CD4-positive, CD25-positive, alpha-beta regulatory T cell (primary cell): ENCODE measurements around the gene HAGH. TPM values are rescaled to one million over a fixed set of nuclear protein-coding genes. Genes with fewer than 3 reads are reported as not detected.

Experiments
- ATAC-seq, 2 donors: fragments of 150-1000 bp; cut with Tn5 transposase; one replicate each; pipeline ENCODE4 v1.10.0; 2021; ENCODE audit warnings: low read depth in 2 of 2, moderate number of reproducible peaks in 2 of 2, moderate library complexity in 1 of 2
- DNase-seq, 3 donors: peaks; one replicate each; pipeline versions ENCODE4 v3.0.0 to v3.0.0-alpha.2; 2012 to 2022; ENCODE audit warnings: mixed read lengths in 1 of 3
- H3K27ac ChIP-seq: one replicate; pipeline ENCODE4 v1.7.0; 2013; ENCODE audit warnings: mild to moderate bottlenecking, low read length; ENCODE audit not compliant: insufficient read depth, poor library complexity, severe bottlenecking
- H3K27me3 ChIP-seq: one replicate; pipeline ENCODE4 v1.7.0; 2013; ENCODE audit warnings: low read length; ENCODE audit not compliant: control insufficient read depth, insufficient read depth
- H3K36me3 ChIP-seq: one replicate; pipeline ENCODE4 v1.7.0; 2013; ENCODE audit warnings: mild to moderate bottlenecking, low read length, moderate library complexity; ENCODE audit not compliant: control insufficient read depth, insufficient read depth
- H3K4me1 ChIP-seq: 2 replicates; pipeline ENCODE4 v1.7.0; 2013; ENCODE audit warnings: mild to moderate bottlenecking, low read length; ENCODE audit not compliant: insufficient read depth, control insufficient read depth, poor library complexity, severe bottlenecking
- H3K4me3 ChIP-seq: one replicate; pipeline ENCODE4 v1.7.0; 2013; ENCODE audit warnings: low read depth, mild to moderate bottlenecking, low read length, moderate library complexity
- H3K9me3 ChIP-seq, 2 experiments: 1 replicate in 1 of 2; 2 replicates in 1 of 2; pipeline ENCODE4 v1.7.0; 2013; ENCODE audit warnings: low read length in 2 of 2, mild to moderate bottlenecking in 1 of 2, moderate library complexity in 1 of 2; ENCODE audit not compliant: control insufficient read depth in 2 of 2
- H3K27ac Mint-ChIP-seq, 3 donors: one replicate each; pipeline ENCODE4 v1.8.0; 2020 to 2022; ENCODE audit warnings: mild to moderate bottlenecking in 3 of 3, mixed read lengths in 3 of 3, moderate library complexity in 2 of 3
- H3K27me3 Mint-ChIP-seq: one replicate; pipeline ENCODE4 v1.8.0; 2022; ENCODE audit warnings: mild to moderate bottlenecking, mixed read lengths
- H3K36me3 Mint-ChIP-seq: one replicate; pipeline ENCODE4 v1.8.0; 2020; ENCODE audit warnings: mixed read lengths
- H3K4me1 Mint-ChIP-seq, 4 donors: one replicate each; pipeline ENCODE4 v1.8.0; 2020 to 2022; ENCODE audit warnings: mixed read lengths in 4 of 4, mild to moderate bottlenecking in 1 of 4
- H3K4me3 Mint-ChIP-seq, 4 donors: one replicate each; pipeline ENCODE4 v1.8.0; 2020 to 2022; ENCODE audit warnings: mild to moderate bottlenecking in 4 of 4, mixed read lengths in 4 of 4, moderate library complexity in 3 of 4
- H3K9me3 Mint-ChIP-seq, 7 donors: one replicate each; pipeline ENCODE4 v1.8.0; 2020 to 2022; ENCODE audit warnings: mixed read lengths in 7 of 7, mild to moderate bottlenecking in 3 of 7, moderate library complexity in 2 of 7
- polyA plus RNA-seq, 4 donors: library from polyadenylated mRNA; unstranded; fragments of 300-500 nt; fragmentation: Illumina TruSeq; gene quantifications; one replicate each; pipeline ENCODE4 v1.2.3, GENCODE V29; 2021
- total RNA-seq: library from RNA; stranded (reverse); gene quantifications from one replicate; pipeline ENCODE4 v1.2.3, GENCODE V29; 2022

The HAGH gene
- total and polyA plus RNA-seq, 5 donors from 2014 or later, result 36.1 to 69.1 (median 46.4) TPM

GRCh38 chr16:1763521-1764511 lies 62.8 kb downstream of the HAGH start:
- H3K9me3 Mint-ChIP-seq, result peaks cover 0 to under 1% (median 0%) of the 10 kb centered on the region in 7 donors
- H3K27me3 Mint-ChIP-seq, result no peaks in the 10 kb centered on the region
- no peaks in the 10 kb centered on the region for H3K4me1 Mint-ChIP-seq
- Histone ChIP-seq H3K27ac (no peak overlapping the region), H3K9me3 (no peaks in the 10 kb centered on the region), H3K36me3 (peaks cover 28% of the 10 kb centered on the region), H3K4me3 (no peak overlapping the region), H3K27me3 (no peaks in the 10 kb centered on the region), H3K4me1 (no peaks in the 10 kb centered on the region)
- H3K27ac Mint-ChIP-seq, result no peak overlapping the region
- H3K4me3 Mint-ChIP-seq, result no peak overlapping the region
- ATAC-seq (no peak), DNase-seq (no peak)
- peaks cover 10% of the 10 kb centered on the region for H3K36me3 Mint-ChIP-seq

- Mint-ChIP-seq H3K27me3 (no peaks in the 10 kb centered on the region), H3K9me3 (peaks cover 0 to 2% (median 0%) of the 10 kb centered on the region in 7 donors), H3K4me3 (no peak overlapping the region), H3K36me3 (peaks cover 8% of the 10 kb centered on the region), H3K27ac (no peak overlapping the region), H3K4me1 (no peaks in the 10 kb centered on the region)
- Histone ChIP-seq H3K4me3 (no peak overlapping the region), H3K27ac (no peak overlapping the region), H3K9me3 (no peaks in the 10 kb centered on the region), H3K36me3 (peaks cover 28% of the 10 kb centered on the region), H3K4me1 (no peaks in the 10 kb centered on the region), H3K27me3 (no peaks in the 10 kb centered on the region)
- no peak for ATAC-seq
- DNase-seq, result no peak
These were observed 63.6 kb downstream of the HAGH start for GRCh38 chr16:1762879-1763520.

GRCh38 chr16:1762196-1762878 lies 64.3 kb downstream of the HAGH start:
- H3K27ac ChIP-seq, result no peak overlapping the region
- Mint-ChIP-seq H3K4me1 (no peaks in the 10 kb centered on the region), H3K27me3 (no peaks in the 10 kb centered on the region), H3K4me3 (no peak overlapping the region), H3K27ac (no peak overlapping the region), H3K36me3 (peaks cover 6% of the 10 kb centered on the region), H3K9me3 (peaks cover 0 to 2% (median 0%) of the 10 kb centered on the region in 7 donors)
- H3K36me3 ChIP-seq, result peaks cover 28% of the 10 kb centered on the region
- H3K4me1 ChIP-seq, result no peaks in the 10 kb centered on the region
- DNase-seq (no peak), ATAC-seq (no peak)
- no peaks in the 10 kb centered on the region for H3K27me3 ChIP-seq
- H3K4me3 ChIP-seq, result no peak overlapping the region
- H3K9me3 ChIP-seq, result no peaks in the 10 kb centered on the region

GRCh38 chr16:1761751-1762150 lies 64.9 kb downstream of the HAGH start:
- Histone ChIP-seq H3K4me1 (no peaks in the 10 kb centered on the region), H3K27ac (no peak overlapping the region), H3K4me3 (no peak overlapping the region), H3K9me3 (no peaks in the 10 kb centered on the region), H3K27me3 (no peaks in the 10 kb centered on the region), H3K36me3 (peaks cover 28% of the 10 kb centered on the region)
- Mint-ChIP-seq H3K27me3 (no peaks in the 10 kb centered on the region), H3K4me3 (no peak overlapping the region), H3K27ac (no peak overlapping the region), H3K36me3 (peaks cover 6% of the 10 kb centered on the region), H3K9me3 (peaks cover 0 to 2% (median 0%) of the 10 kb centered on the region in 7 donors), H3K4me1 (peaks cover 0 to 3% (median 0%) of the 10 kb centered on the region in 4 donors)
- ATAC-seq, result no peak
- no peak for DNase-seq

- H3K4me1 ChIP-seq, result no peaks in the 10 kb centered on the region
- Mint-ChIP-seq H3K27me3 (no peaks in the 10 kb centered on the region), H3K36me3 (peaks cover 6% of the 10 kb centered on the region), H3K9me3 (peaks cover 0 to 2% (median 0%) of the 10 kb centered on the region in 7 donors), H3K4me3 (no peak overlapping the region), H3K27ac (peak overlapping the region in 1 of 3 donors; percentile 33), H3K4me1 (peaks cover 0 to 6% (median 0%) of the 10 kb centered on the region in 4 donors)
- no peaks in the 10 kb centered on the region for H3K27me3 ChIP-seq
- no peak overlapping the region for H3K27ac ChIP-seq
- no peak for DNase-seq
- no peaks in the 10 kb centered on the region for H3K9me3 ChIP-seq
- no peak overlapping the region for H3K4me3 ChIP-seq
- H3K36me3 ChIP-seq, result peaks cover 25% of the 10 kb centered on the region
- ATAC-seq, result no peak
These were observed 65.7 kb downstream of the HAGH start for GRCh38 chr16:1760911-1761310.

GRCh38 chr16:1759511-1759910 lies 67.1 kb downstream of the HAGH start:
- H3K4me3 ChIP-seq, result no peak overlapping the region
- ATAC-seq (no peak), DNase-seq (no peak)
- Mint-ChIP-seq H3K9me3 (peaks cover 0 to 2% (median 0%) of the 10 kb centered on the region in 7 donors), H3K4me3 (no peak overlapping the region), H3K27me3 (no peaks in the 10 kb centered on the region), H3K4me1 (peaks cover 0 to 7% (median 0%) of the 10 kb centered on the region in 4 donors), H3K36me3 (peaks cover 12% of the 10 kb centered on the region), H3K27ac (no peak overlapping the region)
- no peaks in the 10 kb centered on the region for H3K4me1 ChIP-seq
- H3K27me3 ChIP-seq, result no peaks in the 10 kb centered on the region
- no peaks in the 10 kb centered on the region for H3K9me3 ChIP-seq
- H3K36me3 ChIP-seq, result peaks cover 15% of the 10 kb centered on the region
- H3K27ac ChIP-seq, result no peak overlapping the region

- H3K9me3 Mint-ChIP-seq, result peaks cover 0 to 2% (median 0%) of the 10 kb centered on the region in 7 donors
- peaks cover 0 to 7% (median 0%) of the 10 kb centered on the region in 4 donors for H3K4me1 Mint-ChIP-seq
These were observed 67.7 kb downstream of the HAGH start for GRCh38 chr16:1758923-1759322.

More at GRCh38 chr16:1758923-1759322, 67.7 kb downstream of the HAGH start:
- no peaks in the 10 kb centered on the region for H3K9me3 ChIP-seq
- no peak overlapping the region for H3K27ac Mint-ChIP-seq
- H3K36me3 Mint-ChIP-seq, result peaks cover 12% of the 10 kb centered on the region
- no peaks in the 10 kb centered on the region for H3K4me1 ChIP-seq
- no peaks in the 10 kb centered on the region for H3K27me3 ChIP-seq
- no peak overlapping the region for H3K4me3 ChIP-seq
- H3K4me3 Mint-ChIP-seq, result no peak overlapping the region
- no peaks in the 10 kb centered on the region for H3K27me3 Mint-ChIP-seq
- no peak overlapping the region for H3K27ac ChIP-seq
- peaks cover 11% of the 10 kb centered on the region for H3K36me3 ChIP-seq
- DNase-seq (no peak), ATAC-seq (no peak)
